GM12878 (cell line): ENCODE data around the gene ABR. TPM values are rescaled to one million over a fixed set of nuclear protein-coding genes. Genes with fewer than 3 reads are reported as not detected.

Source experiments
- BACH1 ChIP-seq: fragments of 450-650 bp; IDR thresholded peaks from 2 replicates; pipeline ENCODE4 v1.6.1; 2017; ENCODE audit warnings: mild to moderate bottlenecking, borderline replicate concordance
- DPF2 ChIP-seq: fragments of 450-650 bp; IDR thresholded peaks from 2 replicates; pipeline ENCODE4 v1.6.1; 2017; ENCODE audit warnings: mild to moderate bottlenecking
- FOXM1 ChIP-seq: IDR thresholded peaks from 2 replicates; pipeline ENCODE4 v1.6.1; 2012; ENCODE audit warnings: low read depth, mild to moderate bottlenecking, inconsistent platforms, low read length, moderate library complexity
- GATAD2B ChIP-seq: fragments of 450-650 bp; conservative IDR thresholded peaks from 2 replicates; pipeline ENCODE4 v1.6.1; 2017; ENCODE audit warnings: low read depth, mild to moderate bottlenecking, moderate library complexity
- HDGF ChIP-seq: fragments of 450-650 bp; IDR thresholded peaks from 2 replicates; pipeline ENCODE4 v1.6.1; 2016; ENCODE audit warnings: antibody characterized with exemption
- KDM1A ChIP-seq: fragments of 200-600 bp; sonication (generic); IDR thresholded peaks from 2 replicates; pipeline ENCODE4 v1.6.1; 2016; ENCODE audit warnings: borderline replicate concordance
- NFYB ChIP-seq: IDR thresholded peaks from 2 replicates; pipeline ENCODE4 v1.6.1; 2011; ENCODE audit warnings: low read depth, mild to moderate bottlenecking, low read length, improper control_type of control experiment, moderate library complexity; ENCODE audit not compliant: insufficient read depth
- SIX5 ChIP-seq: IDR thresholded peaks from 2 replicates; pipeline ENCODE4 v1.6.1; 2011; ENCODE audit warnings: mild to moderate bottlenecking, low read depth, low read length, moderate library complexity; ENCODE audit not compliant: severe bottlenecking
- YBX1 ChIP-seq: fragments of 450-650 bp; IDR thresholded peaks from 2 replicates; pipeline ENCODE4 v1.6.1; 2016; ENCODE audit warnings: antibody characterized with exemption
- polyA plus RNA-seq, 11 experiments: library from polyadenylated mRNA; depleted of rRNA in 4 of 11; unstranded in 6 of 11; stranded (reverse) in 5 of 11; fragments of >200 nt; fragmentation: Nextera tagmentation in 4 of 11; fragmentation: Illumina TruSeq in 1 of 11; extraction: Ambion mirVana in 4 of 11; extraction: Trizol in 1 of 11; gene quantifications; 1 replicate in 1 of 11; 2 replicates in 10 of 11; pipeline versions ENCODE4 v1.2.1 to v1.2.3, GENCODE V29; 2011 to 2016; ENCODE audit warnings: inconsistent platforms in 2 of 11, missing spikeins in 2 of 11, low read depth in 1 of 11
- total RNA-seq, 4 experiments: library from RNA; depleted of rRNA in 3 of 4; stranded (reverse); fragments of >200 nt in 3 of 4; fragmentation: Illumina TruSeq in 1 of 4; extraction: Trizol in 1 of 4; gene quantifications; 2 replicates each; pipeline versions ENCODE4 v1.2.1 to v1.2.3, GENCODE V29; 2013 to 2021
- TF ChIP-seq, protein P1 (sequence below): fragments of 450-650 bp; conservative IDR thresholded peaks from 2 replicates; pipeline ENCODE4 v1.6.1; 2017; ENCODE audit warnings: mild to moderate bottlenecking, moderate library complexity
- TF ChIP-seq, protein P2 (sequence below): IDR thresholded peaks from 2 replicates; pipeline ENCODE4 v1.6.1; 2011; ENCODE audit warnings: low read depth, mild to moderate bottlenecking, low read length, moderate library complexity, borderline replicate concordance; ENCODE audit errors: extremely low read depth

ABR gene
- total and polyA plus RNA-seq, 10 of the 15 experiments (the other 5 are each of a cell fraction or from before 2014, with no cell fraction given) = 1.4 to 112 (median 30.0) TPM

DNA sequence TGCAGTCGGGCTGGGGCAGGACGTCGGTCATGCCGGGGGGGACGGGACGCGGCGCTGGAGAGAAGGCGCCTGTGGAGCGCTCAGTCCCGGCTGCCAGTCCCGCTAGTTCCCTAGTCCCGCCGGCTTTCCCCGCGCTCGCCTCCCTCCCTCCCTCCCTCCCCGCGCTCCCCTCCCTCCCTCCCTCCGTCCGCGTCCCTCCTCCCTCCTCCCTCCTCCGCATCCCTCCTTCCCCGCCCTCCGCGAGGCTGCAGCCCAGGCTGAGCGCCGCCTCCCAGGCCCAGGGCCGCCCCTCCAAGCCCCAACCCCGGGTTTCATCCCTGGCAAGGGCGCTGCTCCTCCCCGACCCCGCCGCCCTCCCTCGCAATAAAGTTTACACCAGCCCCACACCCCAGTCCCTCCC lies 148.1 kb downstream of the ABR start (continued):
- TF ChIP-seq HDGF (no peak), DPF2 (no peak), BACH1 (no peak), GATAD2B (no peak), KDM1A (no peak), NFYB (no peak), FOXM1 (no peak), SIX5 (no peak), YBX1 (no peak)
- TF ChIP-seq, protein P1, sequence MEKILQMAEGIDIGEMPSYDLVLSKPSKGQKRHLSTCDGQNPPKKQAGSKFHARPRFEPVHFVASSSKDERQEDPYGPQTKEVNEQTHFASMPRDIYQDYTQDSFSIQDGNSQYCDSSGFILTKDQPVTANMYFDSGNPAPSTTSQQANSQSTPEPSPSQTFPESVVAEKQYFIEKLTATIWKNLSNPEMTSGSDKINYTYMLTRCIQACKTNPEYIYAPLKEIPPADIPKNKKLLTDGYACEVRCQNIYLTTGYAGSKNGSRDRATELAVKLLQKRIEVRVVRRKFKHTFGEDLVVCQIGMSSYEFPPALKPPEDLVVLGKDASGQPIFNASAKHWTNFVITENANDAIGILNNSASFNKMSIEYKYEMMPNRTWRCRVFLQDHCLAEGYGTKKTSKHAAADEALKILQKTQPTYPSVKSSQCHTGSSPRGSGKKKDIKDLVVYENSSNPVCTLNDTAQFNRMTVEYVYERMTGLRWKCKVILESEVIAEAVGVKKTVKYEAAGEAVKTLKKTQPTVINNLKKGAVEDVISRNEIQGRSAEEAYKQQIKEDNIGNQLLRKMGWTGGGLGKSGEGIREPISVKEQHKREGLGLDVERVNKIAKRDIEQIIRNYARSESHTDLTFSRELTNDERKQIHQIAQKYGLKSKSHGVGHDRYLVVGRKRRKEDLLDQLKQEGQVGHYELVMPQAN = no peak
- TF ChIP-seq, protein P2, sequence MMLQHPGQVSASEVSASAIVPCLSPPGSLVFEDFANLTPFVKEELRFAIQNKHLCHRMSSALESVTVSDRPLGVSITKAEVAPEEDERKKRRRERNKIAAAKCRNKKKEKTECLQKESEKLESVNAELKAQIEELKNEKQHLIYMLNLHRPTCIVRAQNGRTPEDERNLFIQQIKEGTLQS = no peak
